Vagina (tissue), 2 donors: Measurements from ENCODE around the gene MRTFA.

ENCODE experiments used
- POLR2AphosphoS5 ChIP-seq, 2 donors: sonication (generic); formaldehyde crosslinking; IDR thresholded peaks; one replicate each; pipeline ENCODE4 v1.9.0; 2017; ENCODE audit warnings: antibody characterized with exemption in 2 of 2, mild to moderate bottlenecking in 2 of 2, low read depth in 1 of 2; ENCODE audit not compliant: insufficient read depth in 1 of 2
- TF ChIP-seq, protein P1 (sequence below), 3 experiments: fragments of 450-650 bp in 2 of 3; fragments of 200-600 bp in 1 of 3; sonication (generic) in 1 of 3; IDR thresholded peaks; one replicate each; pipeline ENCODE4 v1.5.1; 2017 to 2019; ENCODE audit warnings: antibody characterized with exemption in 3 of 3, mild to moderate bottlenecking in 2 of 3, moderate library complexity in 2 of 3

DNA sequence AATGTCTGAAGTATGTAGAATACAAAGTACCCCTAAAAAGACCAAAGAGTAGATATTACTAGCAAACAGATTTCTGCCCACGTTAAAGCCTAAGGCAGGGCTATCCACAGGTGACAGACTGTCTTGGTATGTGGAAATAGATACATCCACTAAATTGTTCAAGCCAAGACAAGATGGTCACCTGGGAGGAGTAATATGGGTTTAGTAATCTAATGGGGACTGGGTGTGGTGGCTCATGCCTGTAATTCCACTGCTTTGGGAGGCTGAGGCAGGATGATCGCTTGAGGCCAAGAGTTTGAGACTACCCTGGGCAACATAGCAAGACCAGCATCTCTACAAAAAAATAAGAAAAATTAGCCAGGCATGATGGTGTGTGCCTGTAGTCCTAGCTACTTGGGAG, 258.6 kb downstream of the MRTFA start:
- no peak for TF ChIP-seq POLR2AphosphoS5 (IDR thresholded peaks at IDR 0.05; ENCODE audit: insufficient read depth in 1 of 2, low read depth in 1 of 2)
- TF ChIP-seq, protein P1, sequence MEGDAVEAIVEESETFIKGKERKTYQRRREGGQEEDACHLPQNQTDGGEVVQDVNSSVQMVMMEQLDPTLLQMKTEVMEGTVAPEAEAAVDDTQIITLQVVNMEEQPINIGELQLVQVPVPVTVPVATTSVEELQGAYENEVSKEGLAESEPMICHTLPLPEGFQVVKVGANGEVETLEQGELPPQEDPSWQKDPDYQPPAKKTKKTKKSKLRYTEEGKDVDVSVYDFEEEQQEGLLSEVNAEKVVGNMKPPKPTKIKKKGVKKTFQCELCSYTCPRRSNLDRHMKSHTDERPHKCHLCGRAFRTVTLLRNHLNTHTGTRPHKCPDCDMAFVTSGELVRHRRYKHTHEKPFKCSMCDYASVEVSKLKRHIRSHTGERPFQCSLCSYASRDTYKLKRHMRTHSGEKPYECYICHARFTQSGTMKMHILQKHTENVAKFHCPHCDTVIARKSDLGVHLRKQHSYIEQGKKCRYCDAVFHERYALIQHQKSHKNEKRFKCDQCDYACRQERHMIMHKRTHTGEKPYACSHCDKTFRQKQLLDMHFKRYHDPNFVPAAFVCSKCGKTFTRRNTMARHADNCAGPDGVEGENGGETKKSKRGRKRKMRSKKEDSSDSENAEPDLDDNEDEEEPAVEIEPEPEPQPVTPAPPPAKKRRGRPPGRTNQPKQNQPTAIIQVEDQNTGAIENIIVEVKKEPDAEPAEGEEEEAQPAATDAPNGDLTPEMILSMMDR (IDR thresholded peaks at IDR 0.05), result no peak
